OCI-LY1 (cell line): ENCODE data around the gene ADARB2.

Source experiments
- H2AFZ ChIP-seq: fragments of 200-600 bp; sonication (generic), shearing (Covaris generic); 2 replicates; pipeline ENCODE4 v1.6.0; 2014; ENCODE audit warnings: antibody characterized with exemption, mild to moderate bottlenecking, low read length
- H3F3A ChIP-seq: fragments of 200-600 bp; sonication (generic), shearing (Covaris generic); 2 replicates; pipeline ENCODE4 v1.6.0; 2014; ENCODE audit warnings: mild to moderate bottlenecking, antibody characterized with exemption, low read length, moderate library complexity; ENCODE audit not compliant: insufficient read depth
- H3K27ac ChIP-seq: fragments of 200-600 bp; sonication (generic); 2 replicates; pipeline ENCODE4 v1.5.1; 2014; ENCODE audit warnings: low read length, mixed run types, mild to moderate bottlenecking, low read depth; ENCODE audit not compliant: poor library complexity, severe bottlenecking
- H3K27me3 ChIP-seq: fragments of 200-600 bp; sonication (generic); 2 replicates; pipeline ENCODE4 v1.6.0; 2014; ENCODE audit warnings: antibody characterized with exemption, mild to moderate bottlenecking, low read length, moderate library complexity; ENCODE audit not compliant: insufficient read depth
- H3K36me3 ChIP-seq: fragments of 200-600 bp; sonication (generic); 2 replicates; pipeline ENCODE4 v1.6.1; 2014; ENCODE audit warnings: mild to moderate bottlenecking, antibody characterized with exemption, low read length, moderate library complexity, mixed read lengths; ENCODE audit not compliant: insufficient read depth
- H3K4me1 ChIP-seq: fragments of 200-600 bp; sonication (generic); 2 replicates; pipeline ENCODE4 v1.5.1; 2014; ENCODE audit warnings: mild to moderate bottlenecking, low read length, moderate library complexity; ENCODE audit not compliant: insufficient read depth, severe bottlenecking
- H3K4me2 ChIP-seq: fragments of 200-600 bp; sonication (generic), shearing (Covaris generic); 2 replicates; pipeline ENCODE4 v1.6.1; 2014; ENCODE audit warnings: low read length
- H3K4me3 ChIP-seq: fragments of 200-600 bp; sonication (generic); 2 replicates; pipeline ENCODE4 v1.5.1; 2014; ENCODE audit warnings: low read length, low read depth, mild to moderate bottlenecking, mixed read lengths; ENCODE audit not compliant: poor library complexity, severe bottlenecking
- H3K79me2 ChIP-seq: fragments of 200-600 bp; shearing (Covaris generic); 2 replicates; pipeline ENCODE4 v1.6.1; 2016; ENCODE audit warnings: mixed run types, low read length, mixed read lengths; ENCODE audit not compliant: insufficient read depth
- H3K9ac ChIP-seq: fragments of 200-600 bp; sonication (generic), shearing (Covaris generic); 2 replicates; pipeline ENCODE4 v1.6.1; 2014; ENCODE audit warnings: mild to moderate bottlenecking, low read length, mixed read lengths
- H3K9me2 ChIP-seq: fragments of 200-600 bp; sonication (generic), shearing (Covaris generic); 2 replicates; pipeline ENCODE4 v1.6.1; 2014; ENCODE audit warnings: low read depth, mild to moderate bottlenecking, low read length, mixed read lengths
- H3K9me3 ChIP-seq: fragments of 200-600 bp; shearing (Covaris generic); 2 replicates; pipeline ENCODE4 v1.6.1; 2014; ENCODE audit warnings: low read length, mixed read lengths
- H4K20me1 ChIP-seq: fragments of 200-600 bp; sonication (generic), shearing (Covaris generic); 2 replicates; pipeline ENCODE4 v1.6.0; 2016; ENCODE audit warnings: mild to moderate bottlenecking, low read length; ENCODE audit not compliant: insufficient read depth
- CTCF ChIP-seq: fragments of 200-600 bp; sonication (generic), shearing (Covaris generic); IDR thresholded peaks from 2 replicates; pipeline ENCODE4 v1.5.1; 2017; ENCODE audit warnings: mild to moderate bottlenecking, antibody characterized with exemption, low read length, moderate library complexity, mixed read lengths
- EZH2 ChIP-seq: fragments of 200-600 bp; sonication (generic), shearing (Covaris generic); IDR thresholded peaks from 2 replicates; pipeline ENCODE4 v1.8.0; 2017; ENCODE audit warnings: borderline replicate concordance, mixed run types, mild to moderate bottlenecking, antibody characterized with exemption, low read length, moderate library complexity, mixed read lengths

The ADARB2 gene

GRCh38 chr10:1452777-1453176, 284.5 kb downstream of the ADARB2 start:
- Histone ChIP-seq H3K27ac (no peak overlapping the region), H3F3A (0 out of 2 replicates have a peak, but pooled peaks cover 2% of the 10 kb centered on the region)

GRCh38 chr10:1451941-1452340, 285.4 kb downstream of the ADARB2 start:
- peaks cover 37% of the 10 kb centered on the region for H3K4me1 ChIP-seq
- H3K27me3 ChIP-seq: no peaks in the 10 kb centered on the region
- H3K79me2 ChIP-seq: no peaks in the 10 kb centered on the region
- no peaks in the 10 kb centered on the region for H4K20me1 ChIP-seq
- no peak overlapping the region for H3K4me2 ChIP-seq
- no peaks in the 10 kb centered on the region for H3K9me2 ChIP-seq
- H2AFZ ChIP-seq: no peak overlapping the region
- peak overlapping the region; percentile 25 for H3K27ac ChIP-seq
- no peak overlapping the region for H3K4me3 ChIP-seq
- no peak overlapping the region for H3K9ac ChIP-seq
- 0 out of 2 replicates have a peak, but pooled peaks cover 2% of the 10 kb centered on the region for H3F3A ChIP-seq
- H3K9me3 ChIP-seq: 0 out of 2 replicates have a peak, but pooled peaks cover 4% of the 10 kb centered on the region
- H3K36me3 ChIP-seq: no peaks in the 10 kb centered on the region; the same call in 1 of the 2 replicates
- no peak for TF ChIP-seq CTCF
- no peak for TF ChIP-seq EZH2

More at GRCh38 chr10:1452777-1453176, 284.5 kb downstream of the ADARB2 start:
- 0 out of 2 replicates have a peak, but pooled peaks cover 4% of the 10 kb centered on the region for H3K9me3 ChIP-seq
- H3K4me3 ChIP-seq: no peak overlapping the region
- no peak overlapping the region for H3K4me2 ChIP-seq
- no peaks in the 10 kb centered on the region; the same call in 1 of the 2 replicates for H3K36me3 ChIP-seq
- H3K9ac ChIP-seq: no peak overlapping the region
- TF ChIP-seq CTCF (no peak), EZH2 (no peak)
- peaks cover 37% of the 10 kb centered on the region for H3K4me1 ChIP-seq
- H3K9me2 ChIP-seq: no peaks in the 10 kb centered on the region
- no peaks in the 10 kb centered on the region for H3K27me3 ChIP-seq
- H2AFZ ChIP-seq: no peak overlapping the region
- H3K79me2 ChIP-seq: no peaks in the 10 kb centered on the region
- no peaks in the 10 kb centered on the region for H4K20me1 ChIP-seq

GRCh38 chr10:1451362-1451888, 285.9 kb downstream of the ADARB2 start:
- peaks cover 37% of the 10 kb centered on the region for H3K4me1 ChIP-seq
- no peaks in the 10 kb centered on the region for H3K36me3 ChIP-seq
- H2AFZ ChIP-seq: no peak overlapping the region
- H3K9me2 ChIP-seq: no peaks in the 10 kb centered on the region
- H3F3A ChIP-seq: 0 out of 2 replicates have a peak, but pooled peaks cover 2% of the 10 kb centered on the region
- no peaks in the 10 kb centered on the region for H4K20me1 ChIP-seq
- H3K9ac ChIP-seq: no peak overlapping the region
- no peak overlapping the region for H3K4me3 ChIP-seq
- TF ChIP-seq EZH2 (no peak), CTCF (no peak)
- H3K4me2 ChIP-seq: no peak overlapping the region
- peak overlapping the region; percentile 25 for H3K27ac ChIP-seq
- no peaks in the 10 kb centered on the region for H3K79me2 ChIP-seq
- H3K27me3 ChIP-seq: no peaks in the 10 kb centered on the region
- H3K9me3 ChIP-seq: 0 out of 2 replicates have a peak, but pooled peaks cover 4% of the 10 kb centered on the region
